B cell (primary cell): ENCODE results near the gene LYPD5. TPM values are rescaled to one million over a fixed set of nuclear protein-coding genes. Genes with fewer than 3 reads are reported as not detected.

Experiments used
- ATAC-seq: fragments of 200-7000 bp; cut with Tn5 transposase; one replicate; pipeline ENCODE4 v1.10.0; 2021; ENCODE audit warnings: low read depth, mild to moderate bottlenecking, moderate number of reproducible peaks, moderate library complexity
- CTCF ChIA-PET: fragments of 350-600 bp; sonication (Branson Sonifier 250); formaldehyde crosslinking; loops from one replicate; lab custom pipeline; 2021; ENCODE audit warnings: antibody characterized with exemption, inconsistent platforms; lab: Charles Lee
- POLR2A ChIA-PET: fragments of 350-600 bp; sonication (Branson Sonifier 250); formaldehyde crosslinking; loops from one replicate; lab custom pipeline; 2021; ENCODE audit warnings: antibody characterized with exemption; lab: Charles Lee
- DNase-seq: peaks from one replicate; pipeline ENCODE4 v3.0.0; 2013
- H2AFZ ChIP-seq: 2 replicates; pipeline ENCODE4 v1.6.1; 2012; ENCODE audit warnings: mild to moderate bottlenecking, low read depth, low read length; ENCODE audit not compliant: insufficient read depth, poor library complexity, severe bottlenecking
- H3K27ac ChIP-seq, 2 donors: 1 replicate in 1 of 2; 2 replicates in 1 of 2; pipeline ENCODE4 v1.5.1; 2012 to 2013; ENCODE audit warnings: low read length in 2 of 2, mild to moderate bottlenecking in 2 of 2, moderate library complexity in 1 of 2
- H3K27me3 ChIP-seq, 4 experiments: fragments of 200-600 bp in 1 of 4; sonication (generic) in 1 of 4; replicated peaks in 1 of 4; 1 replicate in 2 of 4; 2 replicates in 2 of 4; pipeline versions ENCODE4 v1.6.1 to v1.7.0; 2013 to 2016; ENCODE audit warnings: low read length in 3 of 4, mild to moderate bottlenecking in 2 of 4, mixed read lengths in 1 of 4, moderate library complexity in 1 of 4; ENCODE audit not compliant: insufficient read depth in 4 of 4, control insufficient read depth in 3 of 4; ENCODE audit errors: control extremely low read depth in 1 of 4
- H3K36me3 ChIP-seq, 2 experiments: replicated peaks in 1 of 2; 1 replicate in 1 of 2; 2 replicates in 1 of 2; pipeline versions ENCODE4 v1.6.1 to v1.7.1; 2013; ENCODE audit warnings: low read length in 1 of 2; ENCODE audit not compliant: insufficient read depth in 2 of 2, control insufficient read depth in 1 of 2; ENCODE audit errors: control extremely low read depth in 1 of 2, extremely low read depth in 1 of 2
- H3K4me1 ChIP-seq, 2 donors: fragments of 200-600 bp in 1 of 2; sonication (generic) in 1 of 2; 1 replicate in 1 of 2; 2 replicates in 1 of 2; pipeline versions ENCODE4 v1.5.1 to v1.6.1; 2013 to 2017; ENCODE audit warnings: low read length in 2 of 2; ENCODE audit not compliant: control insufficient read depth in 2 of 2, insufficient read depth in 2 of 2
- H3K4me2 ChIP-seq: replicated peaks from 2 replicates; pipeline ENCODE3; 2012; ENCODE audit warnings: mild to moderate bottlenecking, low read depth, low read length; ENCODE audit not compliant: poor library complexity, severe bottlenecking
- H3K4me3 ChIP-seq, 5 experiments: fragments of 200-600 bp in 1 of 5; sonication (generic) in 1 of 5; 1 replicate in 3 of 5; 2 replicates in 2 of 5; pipeline versions ENCODE4 v1.5.1 to v1.7.0; 2011 to 2016; ENCODE audit warnings: low read length in 4 of 5, mild to moderate bottlenecking in 4 of 5, low read depth in 2 of 5, control low read depth in 1 of 5, moderate library complexity in 1 of 5; ENCODE audit not compliant: insufficient read depth in 1 of 5; ENCODE audit errors: control extremely low read depth in 1 of 5, extremely low read depth in 1 of 5
- H3K79me2 ChIP-seq: fragments of 200-600 bp; sonication (generic); one replicate; pipeline ENCODE4 v1.6.0; 2016; ENCODE audit warnings: low read length; ENCODE audit not compliant: control insufficient read depth, insufficient read depth
- H3K9ac ChIP-seq: fragments of 200-600 bp; sonication (generic); 2 replicates; pipeline ENCODE4 v1.6.1; 2017; ENCODE audit warnings: mild to moderate bottlenecking, low read length, moderate library complexity
- H3K9me3 ChIP-seq, 3 donors: one replicate each; pipeline versions ENCODE4 v1.6.1 to v1.7.1; 2013; ENCODE audit warnings: low read length in 2 of 3; ENCODE audit not compliant: control insufficient read depth in 2 of 3, insufficient read depth in 1 of 3; ENCODE audit errors: control extremely low read depth in 1 of 3
- H4K20me1 ChIP-seq: 2 replicates; pipeline ENCODE4 v1.6.0; 2012; ENCODE audit warnings: mild to moderate bottlenecking, low read length; ENCODE audit not compliant: insufficient read depth, control insufficient read depth, poor library complexity, severe bottlenecking
- H3K27ac Mint-ChIP-seq: one replicate; pipeline ENCODE4 v1.8.0; 2021; ENCODE audit warnings: mixed read lengths
- H3K27me3 Mint-ChIP-seq: one replicate; pipeline ENCODE4 v1.8.0; 2021; ENCODE audit warnings: mixed read lengths
- H3K4me1 Mint-ChIP-seq: one replicate; pipeline ENCODE4 v1.8.0; 2021; ENCODE audit warnings: mixed read lengths
- H3K4me3 Mint-ChIP-seq: one replicate; pipeline ENCODE4 v1.8.0; 2021; ENCODE audit warnings: mixed read lengths
- H3K9me3 Mint-ChIP-seq: one replicate; pipeline ENCODE4 v1.8.0; 2022; ENCODE audit warnings: mixed read lengths; ENCODE audit not compliant: insufficient read depth
- EZH2 ChIP-seq: IDR thresholded peaks from 2 replicates; pipeline ENCODE4 v1.6.1; 2012; ENCODE audit warnings: borderline replicate concordance, low read depth, mild to moderate bottlenecking, moderate library complexity, low read length; ENCODE audit not compliant: insufficient read depth, poor library complexity, severe bottlenecking
- WGBS: methylation state at CpG from one replicate; pipeline ENCODE4 v1.1.5; 2013; ENCODE audit warnings: missing lambda C conversion rate; ENCODE audit not compliant: insufficient coverage; 5-methylcytosine and 5-hydroxymethylcytosine counted together
- intact Hi-C: fragments of 100-400 bp; cut with micrococcal nuclease; formaldehyde crosslinking; loops from one replicate; pipeline ENCODE4 v1.10.0; 2022
- polyA plus RNA-seq: library from polyadenylated mRNA; depleted of rRNA; stranded (reverse); fragments of >200 nt; gene quantifications from 2 replicates; pipeline ENCODE4 v1.2.3, GENCODE V29; 2012
- total RNA-seq, 2 donors: library from RNA; stranded (reverse); fragments of 120-200 nt in 1 of 2; gene quantifications; 1 replicate in 1 of 2; 2 replicates in 1 of 2; pipeline versions ENCODE4 v1.2.3 to v1.2.4, GENCODE V29; 2013 to 2022
- TF ChIP-seq, protein P1 (sequence below): fragments of 200-600 bp; IDR thresholded peaks from one replicate; pipeline ENCODE4 v1.8.0; 2022; ENCODE audit warnings: antibody characterized with exemption, mild to moderate bottlenecking

Gene LYPD5
- total and polyA plus RNA-seq, 2 donors (not counting 1 experiment from before 2014, with no cell fraction given) = 0.46 TPM; not detected in 1

DNA sequence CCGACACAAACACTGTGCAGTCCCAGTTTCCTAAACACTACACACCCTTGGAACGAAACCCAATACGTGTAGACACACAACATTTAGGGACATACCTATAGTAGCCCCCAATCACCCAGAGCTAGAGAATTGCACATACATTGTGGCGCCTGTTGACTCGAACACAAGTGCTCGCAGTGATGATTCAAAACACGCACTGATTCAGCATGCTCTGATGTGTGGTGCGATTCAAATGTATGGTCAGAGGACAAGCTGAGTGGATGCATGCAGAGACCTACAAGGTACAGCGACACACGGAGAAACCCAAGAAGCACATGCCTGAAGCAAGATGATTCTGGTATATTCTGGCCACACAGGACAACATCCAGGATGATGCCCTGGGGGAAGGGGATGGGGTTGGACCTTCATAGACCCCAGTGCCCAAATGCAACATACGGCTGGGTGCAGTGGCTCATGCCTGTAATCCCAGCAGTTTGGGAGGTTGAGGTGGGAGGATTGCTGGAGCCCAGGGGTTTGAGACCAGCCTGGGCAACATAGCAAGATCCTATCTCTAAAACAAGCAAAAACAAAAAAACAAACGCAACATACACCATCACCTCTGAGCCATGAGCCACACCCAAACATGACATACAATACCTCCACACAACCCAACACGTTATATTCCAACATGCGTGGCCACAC lies 20.5 kb downstream of the LYPD5 start:
- peaks cover 47% of the 10 kb centered on the region for H3K79me2 ChIP-seq
- WGBS = 79% methylated on average over 13 of the region's 14 CpGs

More for the DNA sequence above, 20.5 kb downstream of the LYPD5 start:
- Histone ChIP-seq H3K4me3 (peak overlapping the region in 4 of 5 experiments; percentile 65 to 74 (median 66)), H2AFZ (no peak overlapping the region), H4K20me1 (peaks cover 10% of the 10 kb centered on the region), H3K4me1 (peaks cover 66 to 85% of the 10 kb centered on the region in 2 donors), H3K27ac (peak overlapping the region; percentile 73 to 85), H3K9ac (peak overlapping the region; percentile 78), H3K4me2 (peak overlapping the region; percentile 85), H3K9me3 (no peaks in the 10 kb centered on the region), H3K27me3 (no peaks in the 10 kb centered on the region), H3K36me3 (no peaks in the 10 kb centered on the region)
- no peaks in the 10 kb centered on the region for H3K27me3 Mint-ChIP-seq
- H3K4me3 Mint-ChIP-seq = peak overlapping the region; percentile 93
- H3K4me1 Mint-ChIP-seq = peaks cover 81% of the 10 kb centered on the region
- CTCF ChIA-PET = interaction anchor here (0.5 to 11.3 kb wide), 5 partner anchors 18 to 37 kb away, joined by 3 to 237 read pairs (median 4); partner anchors contain the start of gene SMG9
- ATAC-seq (no peak), DNase-seq (peak; percentile 22)
- POLR2A ChIA-PET = interaction anchor here (1.7 to 9.3 kb wide), 3 partner anchors 15 to 29 kb away, joined by 11 to 89 read pairs (median 75); partner anchors contain the start of gene SMG9
- intact Hi-C loops = loop anchor here (1.0 to 10.0 kb wide), 3 partner anchors 16 to 337 kb away; partner anchors contain the start of genes PINLYP and XRCC1
- TF ChIP-seq EZH2 = no peak
- TF ChIP-seq, protein P1, sequence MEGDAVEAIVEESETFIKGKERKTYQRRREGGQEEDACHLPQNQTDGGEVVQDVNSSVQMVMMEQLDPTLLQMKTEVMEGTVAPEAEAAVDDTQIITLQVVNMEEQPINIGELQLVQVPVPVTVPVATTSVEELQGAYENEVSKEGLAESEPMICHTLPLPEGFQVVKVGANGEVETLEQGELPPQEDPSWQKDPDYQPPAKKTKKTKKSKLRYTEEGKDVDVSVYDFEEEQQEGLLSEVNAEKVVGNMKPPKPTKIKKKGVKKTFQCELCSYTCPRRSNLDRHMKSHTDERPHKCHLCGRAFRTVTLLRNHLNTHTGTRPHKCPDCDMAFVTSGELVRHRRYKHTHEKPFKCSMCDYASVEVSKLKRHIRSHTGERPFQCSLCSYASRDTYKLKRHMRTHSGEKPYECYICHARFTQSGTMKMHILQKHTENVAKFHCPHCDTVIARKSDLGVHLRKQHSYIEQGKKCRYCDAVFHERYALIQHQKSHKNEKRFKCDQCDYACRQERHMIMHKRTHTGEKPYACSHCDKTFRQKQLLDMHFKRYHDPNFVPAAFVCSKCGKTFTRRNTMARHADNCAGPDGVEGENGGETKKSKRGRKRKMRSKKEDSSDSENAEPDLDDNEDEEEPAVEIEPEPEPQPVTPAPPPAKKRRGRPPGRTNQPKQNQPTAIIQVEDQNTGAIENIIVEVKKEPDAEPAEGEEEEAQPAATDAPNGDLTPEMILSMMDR = no peak
- no peaks in the 10 kb centered on the region for H3K9me3 Mint-ChIP-seq
- peak overlapping the region; percentile 99 for H3K27ac Mint-ChIP-seq
